Liver (tissue), 3 donors: ENCODE measurements around the gene FCHSD1.

ENCODE experiments used
- ATF3 ChIP-seq: IDR thresholded peaks from 2 replicates; pipeline ENCODE4 v1.6.1; 2016; ENCODE audit warnings: antibody characterized with exemption
- CTCF ChIP-seq: fragments of 150-350 bp; IDR thresholded peaks from 2 replicates; pipeline ENCODE4 v1.5.1; 2017; ENCODE audit warnings: improper control_type of control experiment, low read depth, low read length; ENCODE audit not compliant: missing input control
- EGR1 ChIP-seq, 2 donors: IDR thresholded peaks; 2 replicates each; pipeline ENCODE4 v1.6.1; 2016 to 2018; ENCODE audit warnings: antibody characterized with exemption in 2 of 2, low read depth in 2 of 2
- GABPA ChIP-seq, 2 donors: IDR thresholded peaks in 1 of 2; conservative IDR thresholded peaks in 1 of 2; 2 replicates each; pipeline ENCODE4 v1.6.1; 2016; ENCODE audit warnings: antibody characterized with exemption in 2 of 2, mild to moderate bottlenecking in 1 of 2, moderate library complexity in 1 of 2
- HNF4G ChIP-seq: IDR thresholded peaks from 2 replicates; pipeline ENCODE4 v1.6.1; 2016; ENCODE audit warnings: antibody characterized with exemption
- JUND ChIP-seq, 2 donors: IDR thresholded peaks; 2 replicates each; pipeline ENCODE4 v1.6.1; 2016; ENCODE audit warnings: antibody characterized with exemption in 2 of 2
- RXRA ChIP-seq, 2 donors: IDR thresholded peaks; 2 replicates each; pipeline ENCODE4 v1.6.1; 2017 to 2018; ENCODE audit warnings: antibody characterized with exemption in 2 of 2, mild to moderate bottlenecking in 1 of 2
- YY1 ChIP-seq: IDR thresholded peaks from 2 replicates; pipeline ENCODE4 v1.6.1; 2016; ENCODE audit warnings: antibody characterized with exemption, mild to moderate bottlenecking
- donor health status: healthy.
- donor health status: healthy.

GRCh38 chr5:141683596-141684141 is 32.5 kb upstream of the FCHSD1 start:
- no peak for TF ChIP-seq YY1
- no peak for TF ChIP-seq RXRA (IDR thresholded peaks at IDR 0.05)
- TF ChIP-seq EGR1 (IDR thresholded peaks at IDR 0.05; ENCODE audit: low read depth in 2 of 2) = no peak
- no peak for TF ChIP-seq CTCF
- no peak for TF ChIP-seq GABPA (IDR thresholded peaks at IDR 0.05 in 1 of 2, conservative IDR thresholded peaks at IDR 0.05 in 1 of 2)
- TF ChIP-seq ATF3 = no peak
- no peak for TF ChIP-seq JUND (IDR thresholded peaks at IDR 0.05)
- TF ChIP-seq HNF4G = no peak
